ENCODE measurements around the gene FFAR1. TPM values are rescaled to one million over a fixed set of nuclear protein-coding genes. Genes with fewer than 3 reads are reported as not detected.

Gene FFAR1
- polyA plus RNA-seq, 3 donors, result 0.04 TPM; not detected in 2

DNA sequence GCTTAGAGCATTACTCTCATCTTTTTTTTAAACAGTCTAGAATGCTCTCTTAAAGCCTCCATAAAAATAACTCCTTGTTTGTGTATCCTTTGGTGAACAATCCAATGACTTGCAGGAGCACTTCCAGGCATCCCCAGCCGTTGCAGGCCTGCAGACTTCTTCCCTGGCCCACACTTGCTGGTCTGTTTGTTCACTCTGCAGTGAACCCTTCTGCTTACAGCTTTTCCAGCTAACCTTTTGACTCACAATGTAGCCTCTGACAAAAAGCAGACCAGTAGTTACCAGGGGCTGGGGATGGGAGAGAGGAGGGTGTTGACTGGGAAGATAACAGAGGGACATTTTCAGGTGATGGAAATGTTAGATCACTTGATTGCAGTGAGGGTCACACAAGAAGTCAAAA, 32.3 kb downstream of the FFAR1 start:
- peaks cover 17 to 27% (median 20%) of the 10 kb centered on the region in 3 donors for H3K27me3 Mint-ChIP-seq (ENCODE audit: low read depth in 3 of 3)

GRCh38 chr19:35380450-35381124, 32.9 kb downstream of the FFAR1 start:
- Histone ChIP-seq H3K9ac (ENCODE audit: insufficient read depth, low read length, poor library complexity, severe bottlenecking) (no peak overlapping the region), H4K20me1 (ENCODE audit: insufficient read depth, low read length) (no peaks in the 10 kb centered on the region), H3K4me2 (replicated peaks; ENCODE audit: extremely low read depth, low read length, poor library complexity, severe bottlenecking) (no peak overlapping the region), H3K9me3 (replicated peaks in 1 of 2; ENCODE audit: control insufficient read depth in 1 of 2, insufficient read depth in 1 of 2, low read length in 2 of 2) (peaks cover 12 to 15% of the 10 kb centered on the region in 2 donors), H3K4me3 (replicated peaks in 1 of 3; ENCODE audit: low read depth in 2 of 3, low read length in 3 of 3) (no peak overlapping the region), H3K27ac (ENCODE audit: low read depth in 1 of 2, low read length in 2 of 2) (no peak overlapping the region), H3K36me3 (replicated peaks in 1 of 2; ENCODE audit: control insufficient read depth in 1 of 2, insufficient read depth in 2 of 2, low read length in 2 of 2) (no peaks in the 10 kb centered on the region), H2AFZ (ENCODE audit: insufficient read depth, low read depth, low read length, poor library complexity, severe bottlenecking) (no peak overlapping the region), H3K79me2 (ENCODE audit: insufficient read depth, low read length) (no peaks in the 10 kb centered on the region), H3K27me3 (ENCODE audit: control insufficient read depth in 2 of 2, insufficient read depth in 2 of 2, low read length in 2 of 2) (peaks cover 0 to 2% of the 10 kb centered on the region in 2 donors), H3K4me1 (ENCODE audit: control insufficient read depth in 1 of 2, insufficient read depth in 2 of 2, low read length in 2 of 2) (peaks cover 0 to 7% of the 10 kb centered on the region in 2 donors)
- no peak for DNase-seq
- Mint-ChIP-seq H3K36me3 (no peaks in the 10 kb centered on the region), H3K9me3 (peaks cover 3 to 29% (median 13%) of the 10 kb centered on the region in 7 donors), H3K4me3 (no peak overlapping the region), H3K4me1 (peaks cover 12% of the 10 kb centered on the region), H3K27ac (no peak overlapping the region), H3K27me3 (ENCODE audit: low read depth in 3 of 3) (peaks cover 14 to 24% (median 14%) of the 10 kb centered on the region in 3 donors)
- TF ChIP-seq, protein P1, sequence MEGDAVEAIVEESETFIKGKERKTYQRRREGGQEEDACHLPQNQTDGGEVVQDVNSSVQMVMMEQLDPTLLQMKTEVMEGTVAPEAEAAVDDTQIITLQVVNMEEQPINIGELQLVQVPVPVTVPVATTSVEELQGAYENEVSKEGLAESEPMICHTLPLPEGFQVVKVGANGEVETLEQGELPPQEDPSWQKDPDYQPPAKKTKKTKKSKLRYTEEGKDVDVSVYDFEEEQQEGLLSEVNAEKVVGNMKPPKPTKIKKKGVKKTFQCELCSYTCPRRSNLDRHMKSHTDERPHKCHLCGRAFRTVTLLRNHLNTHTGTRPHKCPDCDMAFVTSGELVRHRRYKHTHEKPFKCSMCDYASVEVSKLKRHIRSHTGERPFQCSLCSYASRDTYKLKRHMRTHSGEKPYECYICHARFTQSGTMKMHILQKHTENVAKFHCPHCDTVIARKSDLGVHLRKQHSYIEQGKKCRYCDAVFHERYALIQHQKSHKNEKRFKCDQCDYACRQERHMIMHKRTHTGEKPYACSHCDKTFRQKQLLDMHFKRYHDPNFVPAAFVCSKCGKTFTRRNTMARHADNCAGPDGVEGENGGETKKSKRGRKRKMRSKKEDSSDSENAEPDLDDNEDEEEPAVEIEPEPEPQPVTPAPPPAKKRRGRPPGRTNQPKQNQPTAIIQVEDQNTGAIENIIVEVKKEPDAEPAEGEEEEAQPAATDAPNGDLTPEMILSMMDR (IDR thresholded peaks at IDR 0.05), result no peak
- intact Hi-C loops (cut with micrococcal nuclease), result no loop called here
- WGBS (ENCODE audit: insufficient coverage), result 78% methylated on average over 6 of the region's 9 CpGs

More for the DNA sequence above, 32.3 kb downstream of the FFAR1 start:
- H3K27me3 ChIP-seq (ENCODE audit: control insufficient read depth in 2 of 2, insufficient read depth in 2 of 2, low read length in 2 of 2), result peaks cover 0 to 2% of the 10 kb centered on the region in 2 donors
- no peak overlapping the region for H3K9ac ChIP-seq (ENCODE audit: insufficient read depth, low read length, poor library complexity, severe bottlenecking)
- H3K4me1 ChIP-seq (ENCODE audit: control insufficient read depth in 1 of 2, insufficient read depth in 2 of 2, low read length in 2 of 2), result peaks cover 0 to 12% of the 10 kb centered on the region in 2 donors
- Mint-ChIP-seq H3K9me3 (peaks cover 3 to 24% (median 8%) of the 10 kb centered on the region in 7 donors), H3K27ac (peak overlapping the region in 1 of 7 donors; percentile 24), H3K4me1 (peaks cover 17% of the 10 kb centered on the region), H3K36me3 (no peaks in the 10 kb centered on the region), H3K4me3 (no peak overlapping the region)
- DNase-seq, result no peak
- no peak overlapping the region for H2AFZ ChIP-seq (ENCODE audit: insufficient read depth, low read depth, low read length, poor library complexity, severe bottlenecking)
- intact Hi-C loops (cut with micrococcal nuclease), result no loop called here
- peaks cover 6 to 12% of the 10 kb centered on the region in 2 donors for H3K9me3 ChIP-seq (replicated peaks in 1 of 2; ENCODE audit: control insufficient read depth in 1 of 2, insufficient read depth in 1 of 2, low read length in 2 of 2)
- no peaks in the 10 kb centered on the region for H4K20me1 ChIP-seq (ENCODE audit: insufficient read depth, low read length)
- H3K4me2 ChIP-seq (replicated peaks; ENCODE audit: extremely low read depth, low read length, poor library complexity, severe bottlenecking), result no peak overlapping the region
- no peak overlapping the region for H3K4me3 ChIP-seq (replicated peaks in 1 of 3; ENCODE audit: low read depth in 2 of 3, low read length in 3 of 3)
- H3K79me2 ChIP-seq (ENCODE audit: insufficient read depth, low read length), result no peaks in the 10 kb centered on the region
- WGBS (ENCODE audit: insufficient coverage), result no CpG with 5 or more reads among the region's 1 CpG
- TF ChIP-seq, protein P1 (IDR thresholded peaks at IDR 0.05), result no peak
- H3K36me3 ChIP-seq (replicated peaks in 1 of 2; ENCODE audit: control insufficient read depth in 1 of 2, insufficient read depth in 2 of 2, low read length in 2 of 2), result no peaks in the 10 kb centered on the region
- H3K27ac ChIP-seq (ENCODE audit: low read depth in 1 of 2, low read length in 2 of 2), result no peak overlapping the region
